ENCODE results near the gene DCLK1. TPM values are rescaled to one million over a fixed set of nuclear protein-coding genes. Genes with fewer than 3 reads are reported as not detected.

The DCLK1 gene
- total and polyA plus RNA-seq, 9 donors = 3.3 to 37.0 (median 20.7) TPM

Other genes with a start within 250 kb of the DCLK1 start
- gene SOHLH2, start 83.2 kb upstream of the DCLK1 start, total RNA-seq = under 1 TPM in 4 of 7 donors, not detected in 3; 0.11 to 0.67 (median 0.21) TPM
- 1 to 10 TPM in 1 of 2 donors, under 1 TPM in 1; 0.62 to 1.0 TPM for gene SOHLH2, start 83.2 kb upstream of the DCLK1 start, polyA plus RNA-seq
- gene CCDC169, start 166.4 kb upstream of the DCLK1 start, total RNA-seq = 1 to 10 TPM in 3 of 7 donors, under 1 TPM in 3, not detected in 1; 0.24 to 1.4 (median 0.97) TPM
- 1 to 10 TPM in 1 of 2 donors, under 1 TPM in 1; 0.39 to 2.7 TPM for gene CCDC169, start 166.4 kb upstream of the DCLK1 start, polyA plus RNA-seq
- gene SPART, start 215.0 kb upstream of the DCLK1 start, total RNA-seq = 100 to 1,000 TPM in 3 of 7 donors, 10 to 100 TPM in 4; 59.5 to 141 (median 98.1) TPM
- gene SPART, start 215.0 kb upstream of the DCLK1 start, polyA plus RNA-seq = 100 to 1,000 TPM in 1 of 2 donors, 10 to 100 TPM in 1; 77.2 to 129 TPM